GM19438 (cell line): Measurements from ENCODE around the gene DCAF10.
"Not testable (repeated sequence)": the region's sequence is repeated elsewhere in the genome, so short reads cannot be mapped to it uniquely, and the experiment has no call there.

Source experiments
- ATAC-seq: cut with Tn5 transposase; IDR thresholded peaks from one replicate; pipeline ENCODE4 v1.9.1; 2021; ENCODE audit warnings: low read depth; ENCODE audit not compliant: unreplicated experiment

Gene DCAF10

DNA sequence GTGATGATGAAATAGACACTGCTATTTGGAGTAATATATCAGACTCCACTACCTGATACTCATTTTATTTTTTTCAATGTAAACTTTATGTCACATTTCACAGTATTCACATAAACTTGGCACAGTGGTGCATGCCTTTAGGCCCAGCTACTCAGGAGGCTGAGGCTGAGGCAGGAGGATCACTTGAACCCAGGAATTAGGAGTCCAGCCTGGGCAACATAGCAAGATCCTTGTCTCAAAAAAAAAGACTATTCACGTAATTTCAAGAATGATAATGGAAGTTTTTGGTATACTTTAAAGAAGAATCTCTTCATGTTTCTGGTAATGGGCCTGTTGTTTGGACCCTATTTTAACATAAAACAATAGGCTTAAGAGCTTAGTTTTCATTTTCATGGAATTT lies 56.0 kb downstream of the DCAF10 start:
- no peak for ATAC-seq

DNA sequence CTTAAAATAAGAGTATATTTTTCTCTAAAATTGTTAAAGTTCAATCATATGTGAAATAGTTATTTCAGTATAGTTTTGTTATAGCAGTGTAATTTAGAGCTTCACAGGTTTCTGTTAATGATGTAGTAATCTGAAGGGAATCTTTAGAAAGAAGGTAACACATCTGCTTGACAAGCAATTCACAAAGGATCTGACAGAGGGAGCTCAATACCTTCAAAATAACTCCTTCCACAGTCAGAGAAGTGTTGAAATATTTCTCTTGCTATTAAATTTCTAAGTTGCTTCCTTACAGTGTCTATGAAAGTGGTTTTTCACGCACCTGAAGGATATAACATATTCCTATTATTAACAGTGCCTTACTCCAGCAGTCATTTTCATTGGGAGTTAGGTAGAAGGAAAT lies 58.4 kb downstream of the DCAF10 start:
- no peak for ATAC-seq

DNA sequence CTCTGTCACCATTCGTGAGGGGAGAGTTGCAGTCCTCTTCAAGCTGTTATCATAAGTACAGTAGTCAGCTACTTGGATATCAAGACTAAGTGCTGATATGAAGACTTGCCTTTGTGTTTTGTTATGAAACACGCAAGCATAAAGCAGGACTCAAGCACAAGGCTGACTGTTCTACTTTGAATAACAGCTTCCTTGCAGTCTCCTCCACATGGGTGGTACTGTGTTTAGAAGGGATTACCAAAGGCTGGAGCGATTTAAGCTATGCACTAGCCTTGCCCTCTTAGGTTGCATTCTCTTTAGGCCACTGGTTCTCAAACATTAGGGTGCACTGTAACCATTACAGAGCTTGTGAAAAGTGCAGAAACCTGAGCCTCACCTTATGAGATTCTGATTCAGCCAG lies 61.9 kb downstream of the DCAF10 start:
- no peak for ATAC-seq

DNA sequence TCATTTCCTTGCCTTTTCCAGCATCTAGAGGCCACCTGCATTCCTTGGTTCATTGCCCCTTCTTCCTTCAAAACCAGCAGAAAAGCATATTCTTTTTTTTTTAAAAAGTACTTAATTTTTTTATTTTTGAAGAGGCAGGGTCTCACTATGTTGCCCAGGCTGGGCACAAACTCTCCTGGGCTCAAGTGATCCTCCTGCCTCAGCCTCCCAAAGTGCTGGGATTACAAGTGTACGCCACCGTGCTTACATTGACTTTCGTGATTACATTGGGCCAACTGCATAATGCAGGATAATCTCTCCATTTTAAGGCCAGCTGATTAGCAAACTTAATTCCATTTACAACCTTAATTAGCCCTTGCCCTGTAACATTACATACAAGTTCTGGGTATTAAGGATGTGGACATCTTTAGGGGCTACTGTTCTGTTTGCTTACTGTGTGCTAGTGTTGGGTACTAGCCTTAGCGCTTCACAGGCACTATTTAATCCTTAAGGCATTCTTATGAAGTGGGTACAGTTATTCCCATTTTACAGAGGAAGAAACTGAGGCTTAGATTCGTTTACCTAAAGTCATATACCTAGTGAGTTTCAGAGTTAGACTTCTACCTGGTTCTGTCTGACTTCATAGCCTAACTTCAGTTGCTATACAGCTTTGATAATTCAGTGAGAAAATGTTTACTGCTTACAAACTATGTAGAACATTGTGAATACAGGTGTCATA lies 69.6 kb downstream of the DCAF10 start:
- ATAC-seq = no peak

DNA sequence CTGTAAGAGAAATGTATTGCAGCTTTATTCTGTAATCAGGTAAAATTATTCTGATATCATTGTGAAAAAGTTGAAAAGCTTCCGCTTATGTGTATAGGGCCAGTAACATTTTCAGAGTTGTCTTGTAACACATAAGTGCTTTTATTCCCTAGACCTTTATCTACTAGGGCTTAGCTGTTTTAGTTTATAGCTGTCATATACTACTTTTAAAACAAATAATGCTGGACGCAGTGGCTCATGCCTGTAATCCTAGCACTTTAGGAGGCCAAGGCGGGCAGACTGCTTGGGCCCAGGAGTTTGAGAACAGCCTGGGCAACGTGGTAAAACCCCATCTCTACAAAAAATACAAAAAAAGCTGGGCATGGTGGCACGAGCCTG lies 70.2 kb downstream of the DCAF10 start:
- ATAC-seq = no peak

DNA sequence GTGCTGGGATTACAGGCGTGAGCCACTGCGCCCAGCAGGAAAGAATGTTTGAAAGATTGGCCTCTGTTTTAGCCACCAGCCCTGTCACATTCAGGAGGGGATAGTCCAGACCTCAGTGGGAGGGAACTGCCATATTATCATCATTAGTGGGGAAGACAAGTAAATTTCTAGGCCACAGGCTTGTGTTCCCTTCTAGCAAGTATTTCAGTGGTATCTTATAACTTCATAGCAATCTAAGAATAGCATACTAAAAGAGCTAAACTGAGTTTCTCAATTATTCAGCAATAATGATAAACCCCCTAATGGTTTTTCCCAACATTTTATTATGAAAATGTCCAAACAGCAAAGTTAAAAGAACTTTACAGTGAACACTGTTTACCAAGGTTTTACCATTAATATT lies 73.4 kb downstream of the DCAF10 start:
- no peak for ATAC-seq

DNA sequence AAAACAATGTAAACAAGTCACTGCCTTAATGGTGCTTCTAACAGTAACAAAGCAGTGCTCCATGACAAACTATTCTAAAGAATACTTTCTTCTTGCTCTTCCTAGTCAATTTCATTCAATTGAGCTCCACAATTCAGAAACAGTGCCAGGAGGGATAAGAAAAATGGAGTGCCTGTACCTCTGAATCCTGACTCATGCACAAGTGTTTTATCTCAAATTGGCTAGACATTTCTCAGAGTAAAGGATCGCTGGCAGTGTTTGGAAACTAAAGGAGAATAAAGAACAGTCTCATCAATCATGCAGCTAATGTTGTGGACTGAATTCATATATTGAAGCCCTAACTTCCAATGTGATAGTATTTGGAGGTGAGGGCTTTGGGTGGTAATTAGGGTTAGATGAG lies 75.8 kb downstream of the DCAF10 start:
- ATAC-seq = no peak

DNA sequence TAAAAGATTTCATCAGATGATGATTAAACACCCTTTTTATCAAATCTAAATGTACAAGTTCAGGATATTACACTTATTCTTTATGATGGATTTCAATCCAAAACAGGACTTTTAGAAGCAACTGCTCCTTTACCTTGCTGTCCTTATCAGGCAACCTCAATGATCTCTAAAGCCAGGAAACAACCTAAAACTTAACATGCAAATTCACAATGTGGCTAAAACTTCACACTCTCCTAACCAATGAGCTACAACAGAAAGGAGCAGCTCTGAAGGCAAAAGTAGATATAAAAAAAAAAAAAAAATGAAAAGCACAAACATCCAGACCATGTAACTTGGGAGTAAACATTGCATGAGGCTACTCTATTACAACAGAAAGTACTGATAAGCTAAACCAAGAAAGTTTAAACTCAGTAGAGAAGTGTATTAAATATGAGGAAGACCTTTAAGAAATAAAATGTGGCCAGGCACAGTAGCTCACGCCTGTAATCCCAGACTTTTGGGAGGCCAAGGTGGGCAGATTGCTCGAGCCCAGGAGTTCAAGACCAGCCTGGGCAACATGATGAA lies 80.4 kb downstream of the DCAF10 start:
- no peak for ATAC-seq

DNA sequence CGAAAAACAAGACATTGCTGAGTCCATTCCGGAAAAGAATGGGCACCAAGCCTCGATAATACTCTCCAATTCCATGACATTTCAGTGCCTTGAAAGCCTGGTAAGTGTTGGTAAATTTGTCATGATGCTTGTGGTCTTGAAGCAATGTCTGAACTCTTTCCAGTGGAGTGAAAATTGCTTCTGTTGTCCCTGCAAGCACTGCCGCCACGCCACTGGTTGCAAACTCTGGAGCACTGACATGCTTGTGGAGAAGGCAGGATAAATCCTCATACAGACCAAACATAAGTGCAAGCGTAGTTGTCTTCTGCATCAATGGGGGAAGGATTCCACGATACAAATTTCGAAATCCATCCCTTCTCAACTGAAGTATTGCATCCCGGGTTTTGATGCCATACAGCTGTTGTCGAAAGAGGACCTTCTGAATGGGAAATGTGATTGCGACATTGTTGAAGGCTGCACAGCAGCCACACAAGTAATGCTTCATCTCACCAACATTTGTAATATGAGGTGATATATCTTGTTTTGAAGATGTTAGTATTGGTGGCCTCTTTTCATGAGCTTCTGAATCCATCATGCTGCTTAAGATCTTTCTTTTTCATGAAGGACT lies 87.5 kb downstream of the DCAF10 start:
- not testable (repeated sequence) for ATAC-seq

DNA sequence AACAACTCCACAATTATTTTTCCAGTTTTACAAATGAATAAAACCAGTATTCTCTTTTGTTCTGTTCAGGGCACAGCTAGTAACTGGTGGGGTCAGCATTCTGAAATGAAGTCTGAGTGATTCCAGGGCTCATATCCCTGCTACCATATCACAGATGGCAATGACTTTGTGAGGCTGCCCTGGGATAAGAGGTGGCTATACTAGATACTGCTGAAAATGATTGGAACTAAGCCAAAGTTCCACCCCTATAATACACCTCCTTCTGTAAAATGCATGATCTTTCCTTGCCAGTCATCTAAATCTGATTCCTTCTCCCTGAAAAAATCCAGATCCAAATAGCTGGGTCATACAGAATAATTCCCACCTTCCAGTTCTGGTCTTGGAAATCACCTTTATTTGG lies 88.9 kb downstream of the DCAF10 start:
- ATAC-seq = no peak

DNA sequence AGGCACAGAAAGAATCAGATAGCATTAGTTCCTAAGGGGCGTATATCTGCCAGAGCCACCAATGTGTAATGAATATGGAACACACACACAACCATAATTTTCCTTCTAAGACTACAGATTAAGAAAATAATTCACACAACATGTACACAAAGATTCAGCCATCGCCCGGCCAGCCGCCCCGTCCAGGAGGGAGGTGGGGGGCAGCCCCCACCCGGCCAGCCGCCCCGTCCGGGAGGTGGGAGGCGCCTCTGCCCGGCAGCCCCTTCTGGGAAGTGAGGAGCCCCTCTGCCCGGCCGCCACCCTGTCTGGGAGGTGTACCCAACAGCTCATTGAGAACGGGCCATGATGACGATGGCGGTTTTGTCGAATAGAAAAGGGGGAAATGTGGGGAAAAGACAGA lies 90.4 kb downstream of the DCAF10 start:
- not testable (repeated sequence) for ATAC-seq

DNA sequence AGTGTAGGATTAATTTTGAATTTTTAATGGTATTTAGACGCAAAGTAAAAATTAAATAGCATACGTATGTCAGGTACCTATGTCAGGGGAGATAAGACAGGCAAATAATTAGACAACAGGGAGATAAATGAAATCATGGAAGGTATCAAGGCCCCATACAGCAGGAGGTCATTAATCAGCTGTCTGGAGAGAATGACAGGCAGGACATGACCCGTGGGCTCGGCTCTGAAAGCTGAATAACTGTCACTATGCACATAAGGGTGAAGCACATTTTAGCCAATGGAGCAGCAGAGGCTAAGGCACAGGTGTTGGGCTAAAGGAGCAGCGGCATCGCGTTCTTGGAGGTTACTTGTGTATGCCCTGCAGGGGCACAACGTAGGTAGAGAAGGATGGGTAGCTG lies 91.5 kb downstream of the DCAF10 start:
- ATAC-seq = no peak

DNA sequence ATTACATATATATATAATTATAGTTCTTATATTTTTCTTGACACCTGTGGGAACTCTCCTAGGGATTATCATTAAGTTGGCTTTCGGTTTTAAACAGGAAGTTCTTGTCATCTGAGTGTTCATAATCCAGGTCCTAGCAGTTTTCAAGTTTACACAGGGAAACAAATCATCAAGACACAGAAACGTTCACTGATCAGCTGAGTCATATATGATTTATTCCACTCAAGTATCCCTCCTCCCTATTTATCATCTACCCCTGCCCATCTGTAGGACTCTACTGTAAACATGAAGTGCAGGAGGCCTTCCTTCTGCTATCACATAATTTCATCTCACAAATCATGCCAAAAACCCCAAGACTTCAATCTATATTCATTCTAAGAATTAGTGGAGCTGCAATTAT lies 97.1 kb downstream of the DCAF10 start:
- no peak for ATAC-seq

DNA sequence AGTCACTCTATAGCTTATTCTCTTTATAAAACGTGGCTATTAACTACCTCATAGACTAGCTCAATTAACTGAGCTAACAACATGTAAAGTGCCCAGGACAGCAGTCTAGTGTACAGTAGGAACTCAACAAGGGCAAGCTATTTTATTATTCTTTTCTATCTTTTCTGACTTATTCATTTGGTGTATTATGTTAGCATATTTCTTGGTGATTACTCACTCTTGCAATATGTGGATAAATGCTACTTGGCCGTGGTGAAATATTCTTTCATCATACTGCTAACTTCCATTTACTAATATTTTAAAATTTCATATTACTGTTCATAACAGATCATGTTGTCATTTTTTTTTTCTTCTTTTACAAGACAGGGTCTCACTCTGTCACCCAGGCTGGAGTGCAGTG lies 98.4 kb downstream of the DCAF10 start:
- ATAC-seq = no peak

DNA sequence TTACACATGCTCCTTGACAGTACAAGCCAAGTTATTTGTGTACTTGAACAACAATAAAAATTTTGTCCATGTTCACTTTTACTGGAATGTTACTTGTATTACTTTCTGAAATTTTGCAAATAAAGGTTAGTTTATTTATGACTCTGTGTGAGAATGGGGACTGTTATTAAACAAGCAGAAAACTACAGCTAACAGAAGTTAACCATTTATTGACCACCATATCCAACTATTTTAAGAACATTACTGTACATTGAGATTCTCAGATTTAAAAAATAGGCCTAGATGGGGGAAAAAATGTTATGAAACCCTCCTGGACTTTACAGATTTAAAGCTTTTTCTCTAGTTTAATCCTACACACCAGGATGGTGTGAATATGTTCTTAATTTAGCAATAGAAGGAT lies 101.5 kb downstream of the DCAF10 start:
- no peak for ATAC-seq

DNA sequence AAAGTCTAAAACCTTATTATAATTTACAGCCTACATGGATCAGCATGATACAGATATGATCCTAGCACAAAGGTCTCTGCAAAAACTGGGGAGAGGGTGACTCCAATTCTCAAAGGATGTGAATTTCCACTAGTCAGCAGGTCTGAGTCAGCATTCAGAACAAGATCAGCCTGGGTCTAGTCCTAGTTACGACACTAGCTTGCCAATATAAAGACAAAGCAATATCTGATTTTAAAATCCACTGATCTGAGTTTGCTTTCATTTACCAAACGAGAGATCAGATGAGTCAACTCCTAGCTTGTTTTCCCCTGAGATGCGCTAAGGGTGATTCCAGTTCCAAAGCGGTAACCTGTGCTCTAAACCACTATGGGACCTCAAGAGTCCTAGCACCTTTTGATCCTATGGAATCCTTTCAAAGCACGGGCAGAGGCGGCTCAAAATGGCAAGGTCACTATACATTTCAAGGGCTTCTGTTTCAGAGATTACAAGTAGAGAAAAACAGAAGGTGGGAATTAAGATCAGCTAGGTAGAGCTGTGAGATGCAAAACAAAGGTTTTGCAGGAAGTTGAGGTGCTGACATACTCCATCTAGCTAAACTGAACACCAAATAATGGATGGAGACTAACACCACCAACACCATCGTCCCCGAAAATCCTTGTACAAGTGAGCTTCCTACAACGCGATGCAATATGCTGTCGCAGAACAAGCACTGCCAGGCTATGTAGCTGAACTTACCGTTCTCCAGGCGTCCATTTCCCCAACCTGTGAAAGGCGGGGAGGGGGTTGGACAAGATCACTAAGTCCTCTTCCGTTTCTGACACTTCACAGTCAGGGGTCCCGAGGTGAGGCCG lies 102.4 kb downstream of the DCAF10 start:
- peak; percentile 14 for ATAC-seq

DNA sequence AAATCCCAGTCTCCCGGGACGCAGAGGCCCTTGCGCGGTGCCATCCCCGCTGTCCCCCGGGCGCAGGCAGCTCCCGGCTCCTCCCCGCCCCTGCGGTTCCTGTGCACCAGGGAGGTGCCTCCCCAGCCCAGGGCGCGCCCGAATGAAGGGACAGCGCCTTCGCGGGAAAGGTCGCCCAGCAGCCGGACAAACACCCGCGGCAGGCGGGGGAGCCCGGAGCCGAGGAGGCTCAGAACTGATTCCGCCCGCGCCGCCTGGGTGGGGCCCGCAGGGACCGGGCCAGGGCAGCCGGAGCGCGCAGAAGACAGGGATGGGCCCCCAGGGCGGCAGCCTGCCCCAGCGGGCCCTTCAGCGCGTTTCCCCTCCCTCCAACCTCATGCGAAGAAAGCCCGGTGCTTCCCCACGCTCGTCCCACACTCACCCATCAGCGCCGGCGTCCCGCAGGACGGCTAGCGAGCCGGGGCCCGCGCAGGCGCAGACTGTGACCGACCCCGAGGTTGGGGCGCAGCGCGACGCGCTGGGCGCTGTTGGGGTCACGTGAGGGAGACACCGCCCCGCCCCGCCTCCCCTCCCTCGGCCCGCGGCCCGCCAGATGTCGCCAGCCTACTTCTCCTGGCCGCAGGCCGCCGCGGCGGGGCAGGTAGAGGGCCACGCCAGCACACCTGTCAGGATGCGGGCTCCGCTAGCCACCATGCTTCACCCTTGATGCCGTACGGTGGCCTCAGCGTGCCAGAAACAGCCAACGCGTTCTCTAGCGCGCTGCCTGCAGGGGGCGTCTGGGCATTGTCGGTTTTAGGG lies 103.2 kb downstream of the DCAF10 start, which contains the start of gene SLC25A51:
TSS of gene SLC25A51 (minus strand) at position 481 of the 798 bp plus-strand sequence. CDS start 15,577 bp downstream, outside the sequence.
- peak; percentile 79 for ATAC-seq

DNA sequence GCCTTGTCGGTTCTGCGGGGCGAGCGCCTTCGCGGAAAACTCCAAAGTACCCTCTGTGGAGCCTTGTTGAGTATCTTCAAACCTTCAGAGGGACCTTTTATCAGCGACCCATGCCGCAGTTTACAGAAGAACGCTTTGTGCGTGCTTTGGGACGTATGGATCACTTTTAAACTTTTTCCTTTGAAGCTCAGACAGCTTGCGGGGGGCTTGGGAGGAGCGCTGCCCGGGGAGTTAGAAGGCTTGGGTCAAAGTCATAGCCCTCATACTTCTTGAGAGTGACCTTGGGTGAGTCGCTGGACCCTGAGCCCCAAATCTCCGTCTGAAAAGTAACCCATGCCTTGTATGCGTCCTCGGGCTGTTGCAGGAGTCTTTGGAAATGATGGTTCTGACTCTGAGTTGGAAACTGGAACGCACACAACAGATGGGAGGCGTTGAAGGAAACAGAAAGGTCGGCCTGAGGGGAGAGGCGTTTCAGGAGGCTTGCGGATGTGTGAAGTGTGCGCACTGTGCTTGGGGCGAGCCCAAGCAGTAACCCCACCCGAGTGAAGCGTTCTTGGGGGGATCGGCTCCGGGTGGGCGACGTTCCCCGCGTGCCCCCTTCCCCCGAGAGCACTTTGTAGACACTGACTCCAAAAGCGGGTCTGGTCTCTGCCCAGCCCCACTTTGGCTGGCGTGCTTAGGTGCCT lies 104.0 kb downstream of the DCAF10 start:
- no peak for ATAC-seq

DNA sequence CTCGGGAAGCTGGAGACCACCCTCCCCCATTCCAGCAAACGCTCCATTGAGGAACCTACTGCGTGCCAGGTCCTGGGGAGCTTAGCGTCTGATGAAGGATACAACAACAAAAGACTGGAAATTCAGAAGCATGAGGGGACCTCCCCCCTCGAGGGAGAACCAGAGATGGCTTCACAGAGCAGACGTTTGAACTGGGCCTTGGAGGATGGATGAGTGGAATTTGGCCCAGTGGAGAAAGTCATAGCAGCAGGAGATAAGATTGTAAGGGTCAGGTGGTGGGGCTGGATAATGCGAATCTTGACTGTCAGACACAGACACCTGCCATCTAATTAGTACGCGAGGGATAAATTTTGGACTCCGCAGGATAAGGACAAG lies 104.5 kb downstream of the DCAF10 start:
- ATAC-seq = no peak

DNA sequence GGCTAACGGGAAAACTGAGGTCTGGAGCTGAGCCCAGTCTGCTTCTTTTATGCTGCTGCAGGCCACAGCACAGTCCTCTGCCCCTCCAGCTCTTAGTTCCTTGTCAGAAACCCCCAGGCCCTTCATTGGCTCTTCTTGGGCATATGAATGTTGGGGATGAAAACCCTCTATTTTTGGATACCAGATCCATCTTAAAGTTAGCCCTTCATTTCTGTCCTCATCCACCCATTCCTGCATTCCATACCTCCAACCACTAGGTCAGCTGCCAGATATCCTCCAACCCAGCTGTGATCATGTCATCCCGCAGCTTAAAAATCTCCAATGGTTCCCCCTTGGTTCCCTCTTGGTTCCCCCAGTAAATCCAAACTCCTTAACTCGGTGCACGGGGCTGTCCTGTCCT lies 105.2 kb downstream of the DCAF10 start:
- ATAC-seq = no peak
